GM12872 (cell line): ENCODE data around the gene PAX3.

Source experiments
- TF ChIP-seq, protein P1 (sequence below): IDR thresholded peaks from 3 replicates; pipeline ENCODE4 v1.5.1; 2011; ENCODE audit warnings: low read depth, mild to moderate bottlenecking, low read length, moderate library complexity; ENCODE audit not compliant: insufficient read depth

Gene PAX3

DNA sequence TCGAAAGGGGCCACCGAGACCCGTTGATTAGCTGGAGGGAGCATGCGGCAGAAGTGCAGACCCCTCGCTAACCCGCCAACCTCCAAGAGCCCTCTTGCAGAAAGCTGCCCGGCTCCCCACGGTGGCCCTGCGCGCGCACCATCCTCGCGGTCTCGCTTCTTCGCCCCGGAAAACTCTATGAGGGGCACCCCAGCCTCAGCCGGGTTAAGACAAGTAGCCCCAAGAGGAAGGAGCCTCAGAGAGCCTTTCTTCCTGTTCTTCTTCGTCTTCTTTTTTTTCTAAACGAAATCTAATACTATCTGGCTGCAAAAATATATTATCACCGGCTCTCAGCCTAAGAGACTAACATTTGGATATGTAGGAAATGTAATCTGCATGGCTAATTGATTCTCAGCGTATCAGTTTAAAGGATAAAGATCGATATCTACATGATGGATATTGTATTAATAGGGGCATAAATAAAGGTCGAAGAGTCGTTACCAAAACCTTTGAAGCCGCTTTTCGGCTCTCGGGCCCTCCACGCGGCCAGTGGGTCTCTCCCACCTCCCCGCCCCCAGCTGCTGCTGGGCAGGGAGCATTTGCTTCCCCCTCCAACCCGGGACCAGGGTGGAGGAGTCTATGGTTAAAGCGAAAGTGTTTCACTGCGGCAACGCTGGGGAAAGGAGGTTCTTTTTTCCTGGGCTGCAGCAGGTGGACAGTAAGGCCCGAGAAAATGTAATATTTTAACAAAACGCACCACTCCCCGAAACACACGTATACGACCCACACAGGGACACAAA, 6.1 kb upstream of the PAX3 start:
- TF ChIP-seq, protein P1, sequence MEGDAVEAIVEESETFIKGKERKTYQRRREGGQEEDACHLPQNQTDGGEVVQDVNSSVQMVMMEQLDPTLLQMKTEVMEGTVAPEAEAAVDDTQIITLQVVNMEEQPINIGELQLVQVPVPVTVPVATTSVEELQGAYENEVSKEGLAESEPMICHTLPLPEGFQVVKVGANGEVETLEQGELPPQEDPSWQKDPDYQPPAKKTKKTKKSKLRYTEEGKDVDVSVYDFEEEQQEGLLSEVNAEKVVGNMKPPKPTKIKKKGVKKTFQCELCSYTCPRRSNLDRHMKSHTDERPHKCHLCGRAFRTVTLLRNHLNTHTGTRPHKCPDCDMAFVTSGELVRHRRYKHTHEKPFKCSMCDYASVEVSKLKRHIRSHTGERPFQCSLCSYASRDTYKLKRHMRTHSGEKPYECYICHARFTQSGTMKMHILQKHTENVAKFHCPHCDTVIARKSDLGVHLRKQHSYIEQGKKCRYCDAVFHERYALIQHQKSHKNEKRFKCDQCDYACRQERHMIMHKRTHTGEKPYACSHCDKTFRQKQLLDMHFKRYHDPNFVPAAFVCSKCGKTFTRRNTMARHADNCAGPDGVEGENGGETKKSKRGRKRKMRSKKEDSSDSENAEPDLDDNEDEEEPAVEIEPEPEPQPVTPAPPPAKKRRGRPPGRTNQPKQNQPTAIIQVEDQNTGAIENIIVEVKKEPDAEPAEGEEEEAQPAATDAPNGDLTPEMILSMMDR, result no peak

DNA sequence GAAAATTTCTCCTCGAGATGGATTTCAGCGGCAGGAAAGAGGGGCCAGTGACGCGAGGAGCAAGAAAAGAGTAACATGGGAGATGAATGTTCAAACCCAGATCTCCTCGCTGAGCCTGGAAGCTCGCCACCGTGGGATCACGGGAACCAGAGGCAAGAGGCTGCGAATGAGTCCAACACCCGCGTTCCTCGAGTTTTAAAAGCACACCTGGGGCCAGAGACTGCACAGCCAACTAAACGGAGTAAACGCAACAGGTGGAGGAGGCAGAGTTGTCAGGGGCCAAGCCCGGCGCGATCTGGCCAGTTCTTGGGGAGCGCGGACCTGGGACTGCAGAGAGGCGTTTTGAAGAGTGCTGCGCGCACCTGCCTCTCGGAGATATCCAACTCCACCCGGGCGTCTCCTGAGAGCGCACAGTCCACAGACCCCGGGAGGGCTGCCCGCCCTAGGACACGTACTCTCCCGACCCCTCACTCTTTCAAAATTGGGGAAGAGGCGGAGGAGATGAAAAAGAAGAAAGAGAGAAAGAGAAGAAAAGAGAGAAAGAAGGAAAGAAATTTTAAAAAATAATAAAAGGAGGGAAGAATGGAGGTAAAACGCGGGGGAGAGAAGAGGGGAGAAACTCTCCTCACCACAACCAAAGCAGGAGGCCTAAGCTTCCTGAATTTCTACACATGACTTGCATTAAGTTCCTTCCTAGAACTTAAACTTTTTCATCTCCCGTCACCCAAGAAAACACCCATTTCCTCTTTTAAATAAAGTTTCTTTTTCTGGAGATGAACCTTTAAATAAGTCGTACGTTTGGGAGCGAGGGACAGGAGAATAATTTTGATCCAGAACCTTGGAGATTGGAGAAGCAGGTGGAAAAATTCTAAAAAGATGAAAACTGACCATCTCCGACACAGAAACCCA, 5.3 kb upstream of the PAX3 start:
- TF ChIP-seq, protein P1, result no peak

DNA sequence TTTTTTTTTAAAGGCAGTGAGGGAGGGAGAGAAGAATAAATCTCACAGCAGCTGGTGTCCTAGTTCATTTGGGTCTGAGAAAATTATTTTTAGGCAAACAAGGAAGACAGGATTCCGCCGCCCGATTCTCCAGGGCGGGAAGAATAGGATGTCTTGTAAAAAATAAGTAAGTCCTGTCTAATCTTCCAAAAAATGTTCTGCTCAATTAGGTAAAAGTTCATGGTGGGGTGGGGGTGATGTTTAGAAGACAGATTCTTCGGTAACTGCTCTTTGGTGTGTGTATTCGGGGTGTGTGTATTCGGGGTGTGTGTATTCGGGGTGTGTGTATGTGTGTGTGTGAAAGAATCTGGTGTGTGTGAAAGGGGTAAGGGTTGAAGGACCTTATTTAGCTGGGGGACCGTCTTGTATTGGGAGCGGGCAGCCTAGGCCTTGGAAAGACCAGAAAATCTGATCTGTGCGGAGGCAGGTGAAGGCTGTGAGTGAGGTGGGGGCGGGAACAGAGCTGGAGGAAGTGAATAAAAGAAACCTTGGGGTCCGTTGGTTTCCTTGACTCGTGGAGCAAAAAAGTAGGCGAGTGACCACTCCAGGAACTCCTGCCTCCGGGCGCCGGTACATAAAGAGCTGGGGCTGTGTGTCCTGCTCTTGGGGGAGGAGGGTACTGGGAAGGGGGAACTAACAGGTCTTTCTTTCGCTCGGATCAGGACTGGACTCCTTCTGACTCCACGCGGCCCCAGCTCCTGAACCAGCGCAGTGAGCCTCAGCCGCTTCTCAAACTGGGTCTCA, 4.4 kb upstream of the PAX3 start:
- TF ChIP-seq, protein P1, result no peak

DNA sequence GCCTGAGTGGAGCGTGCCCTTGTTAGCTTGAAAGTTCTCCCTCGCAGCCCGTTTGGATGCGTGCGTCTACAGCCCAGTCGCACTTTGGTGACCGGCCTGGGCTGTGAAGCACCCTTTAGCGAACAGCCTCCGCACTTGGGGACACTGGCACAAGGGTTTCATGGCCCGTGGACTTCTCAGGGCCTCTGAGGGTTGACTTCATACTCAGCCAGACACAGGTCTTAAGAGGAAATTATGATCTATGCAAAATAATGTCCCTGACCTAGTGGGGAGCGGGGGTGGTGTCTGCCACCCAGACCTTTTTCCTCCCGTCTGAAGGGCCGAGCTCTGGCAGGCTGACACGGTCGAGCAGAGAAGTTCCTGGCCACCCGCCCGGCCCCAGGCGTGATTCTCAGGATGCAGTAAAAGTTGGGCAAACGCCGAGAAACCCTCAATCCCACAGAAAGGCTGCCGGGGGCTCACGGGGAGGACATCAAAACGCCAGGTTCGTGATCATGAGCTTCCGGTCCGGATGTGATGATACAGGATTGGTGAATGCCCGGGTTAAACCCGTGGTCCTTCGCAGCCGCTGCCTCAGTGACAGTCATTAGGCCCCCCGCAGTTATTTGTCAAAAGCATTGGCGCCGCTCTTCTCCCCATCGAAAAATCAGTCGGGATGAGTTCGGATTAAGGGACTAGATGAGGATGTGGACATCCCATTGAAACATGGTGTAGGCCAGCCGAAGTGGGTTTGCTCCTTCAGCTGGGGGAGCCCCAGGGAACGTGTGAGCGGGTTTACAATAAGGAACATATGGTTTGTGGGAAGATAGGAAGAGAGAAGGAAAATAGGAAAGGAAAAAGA, 3.6 kb upstream of the PAX3 start:
- TF ChIP-seq, protein P1, result no peak

DNA sequence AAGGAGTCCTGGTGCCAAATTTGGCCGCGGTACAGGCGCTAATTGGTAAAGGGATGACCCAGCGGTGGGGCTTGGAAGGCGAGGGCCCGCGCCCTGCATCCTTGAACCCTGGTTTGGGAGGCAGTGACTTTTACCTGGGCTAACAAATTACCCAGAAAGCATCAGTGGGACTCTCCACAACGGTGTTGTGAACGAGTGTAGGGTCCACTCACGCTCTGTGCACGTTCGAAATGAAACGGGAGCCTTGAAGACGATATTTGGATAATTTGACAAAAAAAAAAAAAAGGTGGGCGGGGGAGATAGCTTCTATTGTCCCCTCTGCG, 3.0 kb upstream of the PAX3 start:
- TF ChIP-seq, protein P1, result no peak

DNA sequence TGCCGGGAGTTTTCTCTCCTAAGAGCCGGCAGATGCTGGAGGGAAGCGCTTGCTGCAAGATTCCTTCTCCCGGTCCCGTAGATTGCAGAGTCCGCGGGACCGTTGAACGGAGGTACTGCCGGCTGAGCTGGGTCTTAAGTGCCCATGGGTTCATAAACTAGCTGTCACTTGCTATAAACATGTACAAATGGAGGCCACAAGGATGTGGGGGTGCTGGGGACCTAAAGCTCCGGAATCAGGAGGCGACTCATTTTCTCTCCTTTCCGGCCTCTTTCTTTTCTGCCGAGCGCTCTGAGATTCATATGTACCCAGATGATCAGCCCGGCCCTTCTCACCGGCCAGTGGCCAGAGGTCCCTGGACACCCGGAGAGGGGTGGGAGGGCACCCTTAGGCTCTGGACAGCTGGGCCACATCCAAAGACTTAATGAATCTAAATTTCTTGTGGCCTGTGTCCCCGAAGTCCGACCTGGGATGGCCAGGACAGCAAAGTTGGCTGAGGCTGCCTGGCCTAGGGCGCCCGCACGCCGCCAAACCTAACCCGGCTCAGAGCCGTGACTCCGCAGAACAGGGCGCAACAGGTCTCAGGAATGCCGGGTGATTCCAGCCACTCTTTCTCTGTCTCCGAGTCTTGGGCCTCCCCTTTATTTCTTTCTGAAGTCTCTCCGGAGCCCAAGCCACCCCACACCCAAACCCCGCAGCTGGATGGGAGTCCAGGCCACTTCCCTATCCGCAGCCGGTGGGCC, 2.4 kb upstream of the PAX3 start:
- TF ChIP-seq, protein P1, result no peak
